Astrocyte of the cerebellum (primary cell): ENCODE data around the gene SRPK2.

ENCODE experiments used
- DNase-seq: peaks from one replicate; pipeline ENCODE4 v3.0.0-alpha.2; 2011; ENCODE audit warnings: low read depth
- H3K4me3 ChIP-seq: 2 replicates; pipeline ENCODE4 v1.5.1; 2011; ENCODE audit warnings: mild to moderate bottlenecking, low read depth, low read length, moderate library complexity
- in situ Hi-C: cut with HindIII; loops from 2 replicates; pipeline ENCODE4 v1.10.0; 2017; ENCODE audit warnings: low sequenced_read_pairs
- TF ChIP-seq, protein P1 (sequence below): IDR thresholded peaks from 2 replicates; pipeline ENCODE4 v1.5.1; 2012; ENCODE audit warnings: low read length, low read depth, moderate library complexity, mild to moderate bottlenecking; ENCODE audit errors: missing control alignments

The SRPK2 gene

DNA sequence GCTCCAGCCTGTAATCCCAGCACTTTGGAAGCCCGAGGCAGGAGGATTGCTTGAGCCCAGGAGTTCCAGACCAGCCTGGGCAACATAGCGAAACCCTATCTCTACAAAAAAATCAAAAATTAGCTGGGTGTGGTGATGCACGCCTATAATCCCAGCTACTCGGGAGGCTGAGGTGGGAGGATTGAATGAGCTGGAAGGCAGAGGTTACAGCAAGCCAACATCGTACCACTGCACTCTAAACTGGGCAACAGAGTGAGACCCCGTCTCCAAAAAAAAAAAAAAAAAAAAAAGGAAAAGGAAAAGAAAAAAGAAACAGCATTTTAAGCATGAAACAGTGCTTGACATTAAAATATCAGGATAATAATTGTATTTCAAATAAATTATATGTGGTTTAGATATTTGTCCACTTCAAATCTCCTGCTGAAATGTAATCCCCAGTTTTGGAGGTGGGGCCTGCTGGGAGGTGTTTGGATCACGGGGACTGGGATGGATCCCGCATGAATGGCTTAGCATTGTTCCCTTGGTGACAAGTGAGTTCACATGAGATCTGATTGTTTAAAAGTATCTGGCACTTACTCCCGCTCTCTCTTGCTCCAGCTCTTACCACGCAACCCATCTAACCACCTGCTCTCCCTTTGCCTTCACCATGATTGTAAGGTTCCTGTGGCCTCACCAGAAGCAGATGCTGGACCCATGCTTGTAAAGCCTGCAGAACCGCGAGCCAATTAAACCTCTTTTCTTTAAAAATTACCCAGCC lies 103.4 kb downstream of the SRPK2 start:
- TF ChIP-seq, protein P1, sequence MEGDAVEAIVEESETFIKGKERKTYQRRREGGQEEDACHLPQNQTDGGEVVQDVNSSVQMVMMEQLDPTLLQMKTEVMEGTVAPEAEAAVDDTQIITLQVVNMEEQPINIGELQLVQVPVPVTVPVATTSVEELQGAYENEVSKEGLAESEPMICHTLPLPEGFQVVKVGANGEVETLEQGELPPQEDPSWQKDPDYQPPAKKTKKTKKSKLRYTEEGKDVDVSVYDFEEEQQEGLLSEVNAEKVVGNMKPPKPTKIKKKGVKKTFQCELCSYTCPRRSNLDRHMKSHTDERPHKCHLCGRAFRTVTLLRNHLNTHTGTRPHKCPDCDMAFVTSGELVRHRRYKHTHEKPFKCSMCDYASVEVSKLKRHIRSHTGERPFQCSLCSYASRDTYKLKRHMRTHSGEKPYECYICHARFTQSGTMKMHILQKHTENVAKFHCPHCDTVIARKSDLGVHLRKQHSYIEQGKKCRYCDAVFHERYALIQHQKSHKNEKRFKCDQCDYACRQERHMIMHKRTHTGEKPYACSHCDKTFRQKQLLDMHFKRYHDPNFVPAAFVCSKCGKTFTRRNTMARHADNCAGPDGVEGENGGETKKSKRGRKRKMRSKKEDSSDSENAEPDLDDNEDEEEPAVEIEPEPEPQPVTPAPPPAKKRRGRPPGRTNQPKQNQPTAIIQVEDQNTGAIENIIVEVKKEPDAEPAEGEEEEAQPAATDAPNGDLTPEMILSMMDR: no peak
- H3K4me3 ChIP-seq: no peak overlapping the region
- no peak for DNase-seq
- in situ Hi-C loops: no loop called here

DNA sequence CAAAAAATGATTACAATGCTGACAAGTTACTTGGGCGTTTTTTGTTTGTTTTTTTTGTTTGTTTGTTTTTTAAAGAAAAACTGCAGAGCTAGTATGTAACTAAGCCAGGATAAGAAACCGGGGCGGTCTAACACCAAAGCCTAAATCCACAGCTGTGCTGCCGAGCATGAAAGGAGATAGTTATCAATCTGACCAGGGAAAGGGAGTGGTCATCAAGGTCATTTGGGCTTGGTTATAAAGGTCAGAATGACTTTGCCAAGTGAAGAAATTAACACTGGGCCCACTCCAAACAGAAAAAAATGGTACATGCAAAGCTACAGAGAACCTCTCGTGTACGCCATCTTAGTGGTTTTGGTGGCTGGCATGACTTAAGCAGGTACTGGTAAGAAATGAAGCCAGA lies 104.7 kb downstream of the SRPK2 start:
- TF ChIP-seq, protein P1: no peak
- no peak overlapping the region for H3K4me3 ChIP-seq
- in situ Hi-C loops: no loop called here
- DNase-seq: no peak

DNA sequence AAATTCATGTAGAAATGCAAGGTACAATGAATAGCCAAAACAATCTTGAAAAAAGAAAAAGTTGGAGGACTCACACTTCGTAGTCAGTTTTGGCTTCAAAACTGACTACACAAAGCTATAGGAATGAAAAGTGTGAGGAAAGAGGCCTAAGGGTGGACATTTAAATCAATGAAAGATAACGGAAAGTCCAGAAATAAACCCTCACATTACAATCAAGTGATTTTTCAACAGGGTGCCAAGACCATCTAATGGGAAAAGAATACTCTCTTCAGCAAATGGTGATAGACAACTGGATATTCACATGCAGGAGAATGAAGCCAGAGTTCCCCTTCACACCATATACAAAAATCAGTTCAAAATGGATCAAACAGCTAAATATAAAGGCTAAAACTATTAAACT lies 106.8 kb downstream of the SRPK2 start:
- in situ Hi-C loops: no loop called here
- no peak for DNase-seq
- TF ChIP-seq, protein P1: no peak
- H3K4me3 ChIP-seq: no peak overlapping the region

DNA sequence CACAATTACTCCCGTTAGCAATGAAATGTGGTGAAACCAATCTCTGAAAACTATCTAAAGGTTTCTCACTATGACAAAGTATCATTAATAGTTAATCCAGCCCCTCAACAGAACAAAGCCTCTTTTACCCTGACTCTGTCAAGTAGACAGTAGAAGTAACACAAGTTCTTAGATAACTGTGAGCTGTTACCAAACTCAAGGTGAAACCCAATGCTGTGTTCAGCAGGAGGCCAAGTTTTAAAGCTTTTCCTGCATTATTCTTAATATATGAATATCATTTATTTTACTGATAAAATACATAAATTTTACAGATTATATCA lies 109.1 kb downstream of the SRPK2 start:
- DNase-seq: no peak
- H3K4me3 ChIP-seq: no peak overlapping the region
- TF ChIP-seq, protein P1: no peak
- in situ Hi-C loops: no loop called here

DNA sequence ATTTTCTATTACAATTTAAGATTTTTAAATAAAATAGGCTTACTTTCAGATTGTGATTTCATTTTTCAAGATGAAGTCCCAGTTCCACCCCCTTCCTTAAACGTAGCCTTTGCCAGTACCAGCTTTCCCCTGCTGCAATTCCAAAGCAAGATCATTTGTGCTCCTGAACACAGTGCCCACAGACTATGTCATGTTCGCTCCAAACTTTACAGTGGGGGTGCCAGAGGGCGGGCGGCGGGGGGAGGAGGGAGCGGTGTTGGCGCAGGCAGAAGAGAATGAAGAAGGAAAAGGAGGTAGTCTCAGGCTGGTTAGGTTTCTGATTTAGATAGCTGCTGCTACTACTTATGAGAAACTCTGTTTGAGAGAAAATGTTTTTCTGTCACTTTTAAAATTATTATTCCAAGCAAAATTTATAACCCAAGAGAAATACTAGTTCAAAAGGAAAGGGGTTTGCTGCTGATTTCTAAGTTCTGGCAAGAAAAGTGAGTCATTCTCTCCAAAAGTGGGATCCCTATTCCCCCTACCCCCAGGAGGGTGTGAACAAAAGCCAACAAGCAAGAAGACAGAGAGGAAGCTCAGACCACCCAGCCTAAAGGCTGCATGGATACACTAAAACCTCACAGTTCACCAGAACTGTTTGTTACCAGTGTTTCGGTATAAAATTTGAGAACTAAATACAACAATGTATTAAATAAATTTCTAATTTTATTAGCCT lies 109.6 kb downstream of the SRPK2 start:
- in situ Hi-C loops: no loop called here
- no peak for DNase-seq
- TF ChIP-seq, protein P1: no peak

DNA sequence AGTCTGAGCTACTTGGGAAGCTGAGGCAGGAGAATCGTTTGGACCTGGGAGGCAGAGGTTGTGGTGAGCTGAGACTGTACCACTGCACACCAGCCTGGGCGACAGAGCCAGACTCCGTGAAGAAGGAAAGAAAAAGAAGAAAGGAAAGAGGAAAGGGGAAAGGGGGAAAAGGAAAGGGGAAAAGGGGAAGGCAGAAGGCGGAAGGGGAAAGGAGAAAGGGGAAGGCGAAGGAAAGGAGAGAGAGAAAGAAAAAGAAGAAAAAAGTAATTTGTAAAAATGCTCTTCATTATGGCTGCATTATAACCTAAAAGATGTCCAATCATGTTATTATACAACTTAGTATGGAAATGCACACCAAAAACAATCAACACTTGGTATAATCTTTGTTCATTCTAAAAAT lies 110.2 kb downstream of the SRPK2 start:
- no peak for DNase-seq
- H3K4me3 ChIP-seq: no peak overlapping the region
- TF ChIP-seq, protein P1: no peak
- in situ Hi-C loops: no loop called here

More for the DNA sequence above, 109.6 kb downstream of the SRPK2 start:
- H3K4me3 ChIP-seq: peak overlapping the region; percentile 4
